H9 (cell line): ENCODE measurements around the gene DHRS9. TPM values are rescaled to one million over a fixed set of nuclear protein-coding genes. Genes with fewer than 3 reads are reported as not detected.

Experiments used
- DNase-seq: peaks from one replicate; pipeline ENCODE4 v3.0.0-alpha.2; 2017
- H2AFZ ChIP-seq: one replicate; pipeline ENCODE4 v1.6.1; 2013; ENCODE audit warnings: mild to moderate bottlenecking, low read length, control low read depth, moderate library complexity
- H2AK5ac ChIP-seq: 2 replicates; pipeline ENCODE4 v1.6.1; 2013; ENCODE audit warnings: low read length, control low read depth, mixed read lengths; ENCODE audit not compliant: insufficient read length
- H2BK120ac ChIP-seq: one replicate; pipeline ENCODE4 v1.6.1; 2013; ENCODE audit warnings: low read depth, mild to moderate bottlenecking, low read length, control low read depth, inconsistent platforms; ENCODE audit not compliant: poor library complexity, severe bottlenecking
- H2BK12ac ChIP-seq: 2 replicates; pipeline ENCODE4 v1.6.1; 2013; ENCODE audit warnings: low read length, control low read depth, mixed read lengths, low read depth; ENCODE audit not compliant: insufficient read length
- H2BK15ac ChIP-seq: 2 replicates; pipeline ENCODE4 v1.6.1; 2013; ENCODE audit warnings: low read depth, low read length, control low read depth
- H2BK20ac ChIP-seq: one replicate; pipeline ENCODE4 v1.6.1; 2013; ENCODE audit warnings: low read depth, mild to moderate bottlenecking, low read length, control low read depth, inconsistent platforms; ENCODE audit not compliant: poor library complexity, severe bottlenecking
- H2BK5ac ChIP-seq: 2 replicates; pipeline ENCODE4 v1.6.1; 2013; ENCODE audit warnings: low read length, control low read depth, mixed read lengths; ENCODE audit not compliant: insufficient read length
- H3K14ac ChIP-seq: 2 replicates; pipeline ENCODE4 v1.6.1; 2013; ENCODE audit warnings: low read length, control low read depth; ENCODE audit not compliant: insufficient read depth
- H3K18ac ChIP-seq: 2 replicates; pipeline ENCODE4 v1.6.1; 2013; ENCODE audit warnings: low read depth, mild to moderate bottlenecking, mixed read lengths, low read length, control low read depth; ENCODE audit not compliant: insufficient read length
- H3K23ac ChIP-seq: 2 replicates; pipeline ENCODE4 v1.6.1; 2013; ENCODE audit warnings: low read length, control low read depth, mixed read lengths, low read depth; ENCODE audit not compliant: insufficient read length
- H3K23me2 ChIP-seq: 2 replicates; pipeline ENCODE4 v1.6.1; 2013; ENCODE audit warnings: low read depth, mild to moderate bottlenecking, mixed read lengths, low read length, control low read depth; ENCODE audit not compliant: insufficient read length, poor library complexity, severe bottlenecking
- H3K27ac ChIP-seq: 2 replicates; pipeline ENCODE4 v1.5.1; 2013; ENCODE audit warnings: low read length, control low read depth, mixed read lengths, low read depth; ENCODE audit not compliant: insufficient read length
- H3K27me3 ChIP-seq: 2 replicates; pipeline ENCODE4 v1.6.1; 2013; ENCODE audit warnings: low read length, control low read depth, inconsistent platforms; ENCODE audit not compliant: insufficient read depth
- H3K4ac ChIP-seq: 2 replicates; pipeline ENCODE4 v1.6.1; 2013; ENCODE audit warnings: low read depth, mild to moderate bottlenecking, control low read depth, inconsistent platforms, low read length, moderate library complexity
- H3K4me1 ChIP-seq: 2 replicates; pipeline ENCODE4 v1.6.1; 2013; ENCODE audit warnings: low read length, control low read depth, inconsistent platforms; ENCODE audit not compliant: insufficient read depth
- H3K4me2 ChIP-seq: 2 replicates; pipeline ENCODE4 v1.6.1; 2013; ENCODE audit warnings: low read length, control low read depth, mixed read lengths; ENCODE audit not compliant: insufficient read length, insufficient read depth
- H3K56ac ChIP-seq: 2 replicates; pipeline ENCODE4 v1.6.1; 2013; ENCODE audit warnings: low read depth, mild to moderate bottlenecking, mixed read lengths, low read length, control low read depth; ENCODE audit not compliant: insufficient read length
- H3K79me1 ChIP-seq: 2 replicates; pipeline ENCODE4 v1.6.1; 2013; ENCODE audit warnings: low read depth, mild to moderate bottlenecking, moderate library complexity, low read length, control low read depth, inconsistent platforms; ENCODE audit not compliant: insufficient read depth, poor library complexity, severe bottlenecking
- H3K79me2 ChIP-seq: 2 replicates; pipeline ENCODE4 v1.6.1; 2013; ENCODE audit warnings: low read length, control low read depth, inconsistent platforms; ENCODE audit not compliant: insufficient read depth
- H3K9ac ChIP-seq: 2 replicates; pipeline ENCODE4 v1.6.1; 2013; ENCODE audit warnings: low read length, control low read depth, mixed read lengths; ENCODE audit not compliant: insufficient read length; ENCODE audit errors: extremely low read depth
- H3K9me3 ChIP-seq: one replicate; pipeline ENCODE4 v1.6.1; 2013; ENCODE audit warnings: low read depth, low read length, inconsistent platforms; ENCODE audit not compliant: control insufficient read depth
- H3T11ph ChIP-seq: one replicate; pipeline ENCODE4 v1.6.1; 2013; ENCODE audit warnings: mild to moderate bottlenecking, low read length, control low read depth, inconsistent platforms
- H4K20me1 ChIP-seq: one replicate; pipeline ENCODE4 v1.6.1; 2013; ENCODE audit not compliant: control insufficient read depth, insufficient read length, insufficient read depth
- H4K5ac ChIP-seq: 2 replicates; pipeline ENCODE4 v1.6.1; 2013; ENCODE audit warnings: low read depth, mild to moderate bottlenecking, mixed read lengths, low read length, control low read depth; ENCODE audit not compliant: insufficient read length
- H4K8ac ChIP-seq: replicated peaks from 2 replicates; pipeline ENCODE4 v1.6.1; 2013; ENCODE audit warnings: low read length, control low read depth, mixed read lengths, low read depth; ENCODE audit not compliant: insufficient read length
- H4K91ac ChIP-seq: 2 replicates; pipeline ENCODE4 v1.6.1; 2013; ENCODE audit warnings: low read depth, mild to moderate bottlenecking, moderate library complexity, mixed read lengths, low read length, control low read depth; ENCODE audit not compliant: insufficient read length
- H3K27ac Mint-ChIP-seq, 3 experiments: 2 replicates in 2 of 3; 3 replicates in 1 of 3; pipeline ENCODE4 v1.8.0; 2020 to 2021; ENCODE audit warnings: mixed read lengths in 3 of 3, mild to moderate bottlenecking in 1 of 3, moderate library complexity in 1 of 3
- H3K27me3 Mint-ChIP-seq: 2 replicates; pipeline ENCODE4 v1.8.0; 2021; ENCODE audit warnings: low read depth, mild to moderate bottlenecking, moderate library complexity, mixed read lengths
- H3K36me3 Mint-ChIP-seq, 3 experiments: 2 replicates in 2 of 3; 3 replicates in 1 of 3; pipeline ENCODE4 v1.8.0; 2020 to 2021; ENCODE audit warnings: low read depth in 3 of 3, mixed read lengths in 3 of 3; ENCODE audit not compliant: insufficient read depth in 1 of 3
- H3K4me1 Mint-ChIP-seq, 2 experiments: 2 replicates each; pipeline ENCODE4 v1.8.0; 2020; ENCODE audit warnings: mixed read lengths in 2 of 2
- H3K4me3 Mint-ChIP-seq, 2 experiments: 2 replicates in 1 of 2; 3 replicates in 1 of 2; pipeline ENCODE4 v1.8.0; 2020 to 2021; ENCODE audit warnings: mild to moderate bottlenecking in 2 of 2, mixed read lengths in 2 of 2, moderate library complexity in 1 of 2
- H3K9me3 Mint-ChIP-seq, 2 experiments: 2 replicates in 1 of 2; 3 replicates in 1 of 2; pipeline ENCODE4 v1.8.0; 2020; ENCODE audit warnings: mild to moderate bottlenecking in 2 of 2, mixed read lengths in 2 of 2, moderate library complexity in 1 of 2
- WGBS: extraction: QIAGEN DNeasy Blood & Tissue Kit; methylation state at CpG from one replicate; pipeline ENCODE4 v1.1.7; 2013; ENCODE audit warnings: missing lambda C conversion rate, low lambda C conversion rate, mixed read lengths; ENCODE audit not compliant: insufficient read length; ENCODE audit errors: extremely low coverage; 5-methylcytosine and 5-hydroxymethylcytosine counted together
- total RNA-seq: library from RNA; stranded (reverse); gene quantifications from 2 replicates; pipeline ENCODE4 v1.2.1, GENCODE V29; 2021
- TF ChIP-seq, protein P1 (sequence below): fragments of 200-600 bp; sonication (generic); conservative IDR thresholded peaks from 3 replicates; pipeline ENCODE4 v1.8.0; 2021; ENCODE audit warnings: antibody characterized with exemption, mild to moderate bottlenecking

Gene DHRS9
- total RNA-seq, 1 experiment from 2014 or later: not detected

GRCh38 chr2:169119851-169120250 lies 50.5 kb downstream of the DHRS9 start:
- Histone ChIP-seq H2AK5ac (no peak overlapping the region), H3K9me3 (no peaks in the 10 kb centered on the region), H2AFZ (no peak overlapping the region), H3K18ac (no peak overlapping the region), H3K14ac (no peak overlapping the region), H2BK15ac (no peak overlapping the region), H3K9ac (no peak overlapping the region), H2BK120ac (no peak overlapping the region), H2BK5ac (no peak overlapping the region), H3K4me1 (no peaks in the 10 kb centered on the region), H3K27me3 (no peaks in the 10 kb centered on the region), H3K23ac (no peak overlapping the region), H3K4ac (no peak overlapping the region), H3K56ac (no peak overlapping the region), H4K8ac (no peak overlapping the region), H2BK20ac (no peak overlapping the region), H4K5ac (no peak overlapping the region), H2BK12ac (no peak overlapping the region), H3K4me2 (no peak overlapping the region), H3K79me2 (no peaks in the 10 kb centered on the region), H3T11ph (no peak overlapping the region), H4K91ac (no peak overlapping the region), H3K79me1 (no peaks in the 10 kb centered on the region), H4K20me1 (no peaks in the 10 kb centered on the region), H3K27ac (no peak overlapping the region), H3K23me2 (no peaks in the 10 kb centered on the region)
- H3K4me1 Mint-ChIP-seq: peaks cover 8 to 11% of the 10 kb centered on the region in 2 experiments
- no peak overlapping the region for H3K4me3 Mint-ChIP-seq
- no CpG with 5 or more reads among the region's 4 CpGs for WGBS
- H3K36me3 Mint-ChIP-seq: peaks cover 0 to 1% (median 0%) of the 10 kb centered on the region in 3 experiments; a peak in 1 of 7 replicates
- peaks cover 9% of the 10 kb centered on the region for H3K27me3 Mint-ChIP-seq
- TF ChIP-seq, protein P1, sequence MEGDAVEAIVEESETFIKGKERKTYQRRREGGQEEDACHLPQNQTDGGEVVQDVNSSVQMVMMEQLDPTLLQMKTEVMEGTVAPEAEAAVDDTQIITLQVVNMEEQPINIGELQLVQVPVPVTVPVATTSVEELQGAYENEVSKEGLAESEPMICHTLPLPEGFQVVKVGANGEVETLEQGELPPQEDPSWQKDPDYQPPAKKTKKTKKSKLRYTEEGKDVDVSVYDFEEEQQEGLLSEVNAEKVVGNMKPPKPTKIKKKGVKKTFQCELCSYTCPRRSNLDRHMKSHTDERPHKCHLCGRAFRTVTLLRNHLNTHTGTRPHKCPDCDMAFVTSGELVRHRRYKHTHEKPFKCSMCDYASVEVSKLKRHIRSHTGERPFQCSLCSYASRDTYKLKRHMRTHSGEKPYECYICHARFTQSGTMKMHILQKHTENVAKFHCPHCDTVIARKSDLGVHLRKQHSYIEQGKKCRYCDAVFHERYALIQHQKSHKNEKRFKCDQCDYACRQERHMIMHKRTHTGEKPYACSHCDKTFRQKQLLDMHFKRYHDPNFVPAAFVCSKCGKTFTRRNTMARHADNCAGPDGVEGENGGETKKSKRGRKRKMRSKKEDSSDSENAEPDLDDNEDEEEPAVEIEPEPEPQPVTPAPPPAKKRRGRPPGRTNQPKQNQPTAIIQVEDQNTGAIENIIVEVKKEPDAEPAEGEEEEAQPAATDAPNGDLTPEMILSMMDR: no peak
- no peak for DNase-seq
- no peaks in the 10 kb centered on the region for H3K9me3 Mint-ChIP-seq
- H3K27ac Mint-ChIP-seq: no peak overlapping the region
